Immature natural killer cell (primary cell): ENCODE data around the gene RNF144B. TPM values are rescaled to one million over a fixed set of nuclear protein-coding genes. Genes with fewer than 3 reads are reported as not detected.
"Not testable (repeated sequence)": the region's sequence is repeated elsewhere in the genome, so short reads cannot be mapped to it uniquely, and the experiment has no call there.

Experiments used
- DNase-seq, 3 donors: peaks; one replicate each; pipeline ENCODE4 v3.0.0; 2022; ENCODE audit warnings: mixed read lengths in 1 of 3
- H3K27ac Mint-ChIP-seq, 6 donors: one replicate each; pipeline ENCODE4 v1.8.0; 2020; ENCODE audit warnings: mixed read lengths in 6 of 6, mild to moderate bottlenecking in 5 of 6, inconsistent platforms in 4 of 6, moderate library complexity in 3 of 6
- H3K27me3 Mint-ChIP-seq, 3 donors: one replicate each; pipeline ENCODE4 v1.8.0; 2020 to 2021; ENCODE audit warnings: low read depth in 3 of 3, mild to moderate bottlenecking in 3 of 3, mixed read lengths in 3 of 3, moderate library complexity in 3 of 3, inconsistent platforms in 1 of 3
- H3K36me3 Mint-ChIP-seq, 3 donors: one replicate each; pipeline ENCODE4 v1.8.0; 2020; ENCODE audit warnings: mixed read lengths in 3 of 3, inconsistent platforms in 2 of 3, mild to moderate bottlenecking in 2 of 3
- H3K4me1 Mint-ChIP-seq, 2 donors: one replicate each; pipeline ENCODE4 v1.8.0; 2020; ENCODE audit warnings: inconsistent platforms in 2 of 2, mild to moderate bottlenecking in 2 of 2, mixed read lengths in 2 of 2, moderate library complexity in 1 of 2
- H3K4me3 Mint-ChIP-seq, 5 donors: one replicate each; pipeline ENCODE4 v1.8.0; 2020; ENCODE audit warnings: mild to moderate bottlenecking in 5 of 5, mixed read lengths in 5 of 5, inconsistent platforms in 3 of 5, moderate library complexity in 3 of 5
- H3K9me3 Mint-ChIP-seq, 6 donors: one replicate each; pipeline ENCODE4 v1.8.0; 2020; ENCODE audit warnings: mild to moderate bottlenecking in 6 of 6, mixed read lengths in 6 of 6, inconsistent platforms in 4 of 6, moderate library complexity in 3 of 6
- polyA plus RNA-seq, 3 donors: library from polyadenylated mRNA; unstranded; fragments of 300-500 nt; fragmentation: Illumina TruSeq; gene quantifications; one replicate each; pipeline ENCODE4 v1.2.3, GENCODE V29; 2021

The RNF144B gene
- polyA plus RNA-seq, 3 donors from 2014 or later, result 0.35 to 2.4 (median 1.1) TPM

DNA sequence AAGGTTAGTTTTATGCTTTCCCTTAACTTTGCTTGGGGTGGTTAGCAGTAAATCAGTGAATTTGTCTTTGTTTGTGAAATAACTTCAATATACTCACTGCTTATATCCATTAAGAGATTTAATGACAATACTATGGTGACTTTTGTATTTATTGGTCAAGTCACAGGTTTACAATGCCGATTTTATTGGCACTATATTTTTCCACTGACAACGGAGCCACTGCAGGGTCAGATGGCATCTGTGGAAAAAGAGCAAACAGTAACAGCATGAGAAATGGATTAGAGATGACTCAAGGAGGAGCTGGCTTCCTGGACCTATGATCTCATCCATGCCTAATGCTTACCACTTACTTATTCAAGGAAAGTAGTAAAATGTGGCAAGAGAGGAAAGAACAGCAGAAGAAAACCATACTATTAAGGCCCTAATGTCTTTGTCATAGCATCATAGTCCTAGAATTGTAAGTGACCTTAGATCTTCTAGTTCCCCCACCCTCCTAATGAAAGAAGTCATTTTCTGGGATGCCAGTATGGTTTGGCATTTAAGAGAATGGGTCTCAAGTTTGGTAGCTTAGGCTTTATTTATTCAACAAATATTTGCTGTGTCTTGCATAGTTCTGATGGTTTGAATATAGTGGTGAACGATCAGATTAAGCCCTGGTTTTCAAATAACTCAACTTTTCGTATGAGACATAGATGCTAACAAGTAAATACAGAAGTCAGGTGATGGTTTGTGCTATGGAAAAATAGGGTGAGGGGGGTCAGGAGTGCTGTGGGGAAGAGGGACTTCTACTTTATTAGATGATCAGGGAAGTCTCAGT lies 18.5 kb downstream of the RNF144B start:
- DNase-seq, result no peak
- Mint-ChIP-seq H3K4me3 (no peak overlapping the region), H3K4me1 (peaks cover 0 to under 1% of the 10 kb centered on the region in 2 donors), H3K27me3 (peaks cover 0 to 2% (median 1%) of the 10 kb centered on the region in 3 donors), H3K9me3 (peaks cover 0 to 1% (median 0%) of the 10 kb centered on the region in 6 donors), H3K36me3 (peaks cover 0 to 8% (median 0%) of the 10 kb centered on the region in 3 donors), H3K27ac (no peak overlapping the region)

DNA sequence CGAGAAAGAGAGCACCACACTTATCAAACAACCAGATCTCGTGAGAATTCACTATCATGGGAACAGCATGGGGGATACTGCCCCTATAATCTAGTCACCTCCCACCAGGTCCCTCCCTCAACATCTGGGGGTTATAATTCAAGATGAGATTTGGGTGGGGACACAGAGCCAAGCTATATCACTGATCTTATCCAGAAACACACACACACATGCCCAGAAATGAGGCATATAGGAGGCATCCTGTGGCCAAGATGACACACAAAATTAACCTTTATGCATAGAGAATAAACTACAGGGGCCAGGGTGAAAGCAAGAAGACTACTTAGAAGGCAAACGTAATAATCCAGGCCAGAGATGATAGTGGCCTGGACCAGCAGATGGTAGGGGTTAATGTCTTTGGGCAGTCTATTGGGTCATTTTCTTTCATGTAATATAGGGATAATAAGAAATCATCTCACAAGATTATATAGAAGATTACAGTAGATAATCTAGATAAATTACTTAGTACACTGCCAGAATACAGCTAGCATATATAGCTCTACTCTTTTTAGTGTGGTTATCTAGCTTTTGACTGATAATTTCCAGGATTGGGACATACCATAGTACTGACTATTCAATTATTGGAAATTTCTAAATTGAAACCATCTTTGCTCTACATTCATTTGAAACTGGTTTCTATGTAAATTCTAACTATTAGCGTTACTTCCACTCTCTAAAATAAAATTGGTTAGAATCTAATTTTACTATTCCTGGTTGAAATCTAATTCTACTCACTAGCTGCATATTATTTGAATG lies 20.0 kb downstream of the RNF144B start:
- Mint-ChIP-seq H3K9me3 (peaks cover 0 to 1% (median 0%) of the 10 kb centered on the region in 6 donors), H3K4me3 (no peak overlapping the region), H3K4me1 (no peaks in the 10 kb centered on the region), H3K27me3 (peaks cover 0 to 2% (median 1%) of the 10 kb centered on the region in 3 donors), H3K27ac (no peak overlapping the region), H3K36me3 (peaks cover 0 to 8% (median 0%) of the 10 kb centered on the region in 3 donors)
- DNase-seq, result no peak

DNA sequence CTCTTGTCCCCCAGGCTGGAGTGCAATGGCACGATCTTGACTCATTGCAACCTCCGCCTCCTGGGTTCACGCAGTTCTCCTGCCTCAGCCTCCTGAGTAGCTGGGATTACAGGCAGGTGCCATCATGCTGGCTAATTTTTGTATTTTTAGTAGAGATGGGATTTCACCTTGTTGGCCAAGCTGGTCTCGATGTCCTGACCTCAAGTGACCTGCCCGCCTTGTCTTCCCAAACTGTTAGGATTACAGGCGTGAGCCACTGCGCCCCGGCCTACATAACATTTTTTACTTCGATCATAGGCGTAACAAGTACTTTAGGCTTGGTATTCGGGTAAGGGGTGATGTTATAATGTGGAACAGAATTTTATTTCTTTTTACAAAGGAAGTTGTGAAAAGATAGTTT lies 22.5 kb downstream of the RNF144B start:
- H3K36me3 Mint-ChIP-seq, H3K27me3 Mint-ChIP-seq, H3K4me3 Mint-ChIP-seq, H3K4me1 Mint-ChIP-seq, H3K9me3 Mint-ChIP-seq, H3K27ac Mint-ChIP-seq, DNase-seq: not testable (repeated sequence)

DNA sequence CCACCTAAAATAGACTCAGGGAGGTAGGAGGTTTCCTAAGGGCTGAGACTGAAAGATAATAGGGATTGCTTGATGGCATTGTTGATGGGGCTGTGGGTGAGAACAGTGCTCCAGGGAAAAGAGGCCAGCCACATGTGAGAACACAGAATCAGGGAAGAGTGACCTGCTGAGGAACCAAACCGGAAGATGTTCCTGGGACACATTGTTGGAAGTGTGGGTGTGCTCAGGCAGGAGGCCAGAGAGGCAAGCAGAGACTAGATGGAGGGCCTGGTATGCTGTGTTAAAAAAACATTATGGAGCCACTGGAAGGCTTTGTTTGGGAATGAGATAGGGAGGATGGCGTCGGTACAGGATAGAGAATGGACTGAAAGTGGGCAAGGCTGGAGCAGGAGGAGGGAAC lies 23.3 kb downstream of the RNF144B start:
- H3K27ac Mint-ChIP-seq, result no peak overlapping the region
- H3K27me3 Mint-ChIP-seq, result peaks cover 0 to 2% (median 1%) of the 10 kb centered on the region in 3 donors
- no peak overlapping the region for H3K4me3 Mint-ChIP-seq
- peaks cover 0 to 1% (median 0%) of the 10 kb centered on the region in 6 donors for H3K9me3 Mint-ChIP-seq
- no peak for DNase-seq
- H3K4me1 Mint-ChIP-seq, result no peaks in the 10 kb centered on the region
- peaks cover 0 to 3% (median under 1%) of the 10 kb centered on the region in 3 donors for H3K36me3 Mint-ChIP-seq

DNA sequence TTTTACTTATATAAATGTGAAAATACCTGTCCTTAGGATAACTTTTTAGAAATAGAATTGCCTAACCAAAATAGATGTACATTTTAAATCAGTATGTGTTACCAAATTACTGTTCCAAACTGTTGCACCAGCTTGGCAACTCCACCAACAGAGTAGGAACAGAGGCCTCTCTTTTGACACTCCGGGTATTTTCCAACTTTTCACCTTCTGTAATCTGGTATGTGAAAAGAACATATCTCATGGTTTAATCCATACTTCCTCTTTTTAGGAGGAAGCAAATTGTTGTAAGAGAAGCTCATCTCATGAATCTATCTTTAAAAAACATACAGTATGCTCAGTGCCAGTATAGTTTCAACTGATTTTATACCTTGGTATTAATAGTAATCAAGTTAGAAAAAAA lies 24.9 kb downstream of the RNF144B start:
- Mint-ChIP-seq H3K36me3 (peaks cover 0 to 5% (median 0%) of the 10 kb centered on the region in 3 donors), H3K4me1 (no peaks in the 10 kb centered on the region), H3K27ac (no peak overlapping the region), H3K9me3 (peaks cover 0 to 3% (median 0%) of the 10 kb centered on the region in 6 donors), H3K27me3 (peaks cover 0 to 3% (median 2%) of the 10 kb centered on the region in 3 donors), H3K4me3 (no peak overlapping the region)
- no peak for DNase-seq

DNA sequence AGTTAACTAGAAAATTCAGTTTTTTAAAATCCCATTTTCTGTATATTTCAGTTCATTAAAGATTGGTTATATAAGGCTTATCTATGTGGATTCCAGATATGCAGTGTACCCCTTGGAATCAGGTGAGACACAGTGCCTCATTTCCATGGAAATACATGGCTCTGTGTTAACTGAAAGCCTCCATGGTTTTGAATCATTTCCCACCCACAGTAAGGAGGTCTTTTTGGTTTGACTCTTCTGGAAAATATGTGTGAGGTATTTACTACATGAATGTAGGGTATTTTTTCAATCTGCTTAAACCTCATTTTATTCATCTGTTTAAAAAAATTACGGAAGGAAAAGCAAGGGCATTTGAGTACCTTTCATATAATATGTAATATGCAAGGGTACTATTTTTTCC lies 25.5 kb downstream of the RNF144B start:
- no peak overlapping the region for H3K4me3 Mint-ChIP-seq
- no peak overlapping the region for H3K27ac Mint-ChIP-seq
- no peaks in the 10 kb centered on the region for H3K4me1 Mint-ChIP-seq
- peaks cover 0 to 3% (median 2%) of the 10 kb centered on the region in 3 donors for H3K27me3 Mint-ChIP-seq
- peaks cover 0 to 5% (median 0%) of the 10 kb centered on the region in 3 donors for H3K36me3 Mint-ChIP-seq
- peaks cover 0 to 3% (median 0%) of the 10 kb centered on the region in 6 donors for H3K9me3 Mint-ChIP-seq
- DNase-seq, result no peak

DNA sequence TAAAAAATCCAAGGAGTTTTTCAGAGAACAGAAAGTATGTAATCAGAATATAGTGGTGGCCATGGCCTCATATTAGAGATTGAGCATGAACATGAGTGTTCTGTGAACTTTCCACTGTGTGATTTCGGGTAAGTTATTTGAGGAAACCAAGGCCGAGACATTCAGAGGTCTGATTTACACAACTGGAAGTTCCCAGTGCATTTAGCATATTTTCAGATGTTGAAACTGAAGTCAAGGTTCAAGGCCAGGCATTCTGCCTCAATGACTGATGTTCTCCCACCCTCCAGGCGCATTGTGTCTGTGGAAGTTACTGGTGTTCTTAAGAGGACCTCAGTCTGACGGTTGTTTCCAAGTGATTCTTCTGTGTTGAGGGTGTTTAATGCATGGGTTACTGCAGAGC lies 26.2 kb downstream of the RNF144B start:
- Mint-ChIP-seq H3K36me3 (peaks cover 0 to 5% (median 0%) of the 10 kb centered on the region in 3 donors), H3K27ac (no peak overlapping the region), H3K27me3 (peaks cover 0 to 3% (median 2%) of the 10 kb centered on the region in 3 donors), H3K9me3 (peaks cover 0 to 3% (median 0%) of the 10 kb centered on the region in 6 donors), H3K4me1 (no peaks in the 10 kb centered on the region), H3K4me3 (no peak overlapping the region)
- no peak for DNase-seq

DNA sequence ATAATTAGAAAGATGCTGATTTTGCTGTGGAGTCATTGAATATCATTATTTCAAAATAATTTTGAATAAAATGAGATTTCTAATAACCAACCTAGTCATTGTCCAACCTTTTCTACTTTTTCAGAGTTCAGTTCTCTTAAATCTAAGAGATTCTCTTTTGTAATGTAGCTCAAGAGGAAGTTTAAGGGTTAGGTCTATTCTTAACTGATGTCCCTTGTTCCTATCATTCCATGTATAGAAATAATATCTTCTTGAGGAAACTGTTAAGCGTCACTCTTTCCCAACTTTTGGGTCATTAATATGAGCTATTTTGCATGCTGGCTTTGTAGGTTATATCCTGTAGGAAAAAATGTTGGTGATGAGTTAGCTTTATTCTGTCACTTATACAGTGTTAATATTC lies 27.0 kb downstream of the RNF144B start:
- H3K27ac Mint-ChIP-seq, result no peak overlapping the region
- peaks cover 0 to 5% (median 3%) of the 10 kb centered on the region in 3 donors for H3K27me3 Mint-ChIP-seq
- peaks cover 0 to 3% (median 0%) of the 10 kb centered on the region in 6 donors for H3K9me3 Mint-ChIP-seq
- no peak for DNase-seq
- peaks cover 0 to 5% (median 0%) of the 10 kb centered on the region in 3 donors for H3K36me3 Mint-ChIP-seq
- H3K4me1 Mint-ChIP-seq, result no peaks in the 10 kb centered on the region
- no peak overlapping the region for H3K4me3 Mint-ChIP-seq

DNA sequence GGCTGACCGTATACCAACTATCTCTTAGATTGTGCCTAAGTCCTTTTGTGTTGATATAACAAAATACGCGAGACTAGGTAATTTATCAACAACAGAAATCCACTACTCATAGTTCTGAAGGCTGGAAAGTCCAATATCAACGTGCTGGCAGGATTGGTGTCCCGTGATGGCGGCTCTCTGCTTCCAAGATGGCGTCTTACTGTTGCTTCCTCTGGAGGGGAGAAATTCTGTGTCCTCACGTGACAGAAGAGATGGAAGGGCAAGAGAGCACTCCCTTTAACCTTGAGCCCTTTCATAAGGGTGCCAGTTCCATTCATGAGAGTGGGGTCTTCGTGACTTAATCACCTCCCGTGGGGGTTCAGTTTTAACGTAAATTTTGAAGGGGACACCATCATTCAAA lies 28.1 kb downstream of the RNF144B start:
- H3K4me1 Mint-ChIP-seq, result no peaks in the 10 kb centered on the region
- H3K36me3 Mint-ChIP-seq, result peaks cover 0 to 5% (median 0%) of the 10 kb centered on the region in 3 donors
- H3K9me3 Mint-ChIP-seq, result peaks cover 0 to 3% (median 0%) of the 10 kb centered on the region in 6 donors
- peaks cover 0 to 11% (median 2%) of the 10 kb centered on the region in 3 donors for H3K27me3 Mint-ChIP-seq
- DNase-seq, result no peak
- H3K27ac Mint-ChIP-seq, result no peak overlapping the region
- H3K4me3 Mint-ChIP-seq, result no peak overlapping the region

DNA sequence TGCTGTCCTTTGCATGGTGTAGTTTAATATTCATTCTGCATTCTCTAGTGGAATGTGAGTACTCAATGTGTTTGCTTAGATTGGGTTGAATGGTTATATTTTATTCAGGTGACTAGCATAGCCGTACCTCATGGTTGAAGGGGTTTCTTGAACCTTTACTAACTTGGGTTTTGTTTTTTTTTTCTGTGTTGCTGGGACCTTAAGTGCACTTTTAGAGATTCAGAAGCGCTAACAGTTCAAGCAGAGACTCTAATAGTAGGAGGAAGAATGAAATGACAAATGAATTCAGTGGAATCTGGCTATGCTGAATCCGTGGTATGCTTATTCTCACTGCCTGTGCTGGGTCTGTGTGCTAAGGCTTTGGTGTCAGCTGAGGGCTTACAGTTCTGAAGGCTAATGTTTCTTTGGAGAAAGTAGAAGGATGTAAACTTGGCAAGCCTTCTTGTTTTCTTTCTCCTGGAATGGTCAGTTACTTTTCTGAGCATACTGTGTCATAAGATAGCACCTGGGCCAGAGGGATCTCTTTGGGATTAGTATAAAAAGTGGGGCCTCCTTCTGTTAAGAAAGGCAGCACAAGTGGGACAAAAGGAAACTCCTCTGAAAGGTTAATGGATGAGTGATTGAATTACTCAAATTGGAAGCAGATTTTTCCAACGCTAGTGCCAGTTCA lies 28.7 kb downstream of the RNF144B start:
- H3K9me3 Mint-ChIP-seq, result peaks cover 0 to 3% (median 0%) of the 10 kb centered on the region in 6 donors
- DNase-seq, result no peak
- H3K36me3 Mint-ChIP-seq, result peaks cover 0 to 5% (median 0%) of the 10 kb centered on the region in 3 donors
- peaks cover 0 to 11% (median 2%) of the 10 kb centered on the region in 3 donors for H3K27me3 Mint-ChIP-seq
- H3K27ac Mint-ChIP-seq, result no peak overlapping the region
- no peaks in the 10 kb centered on the region for H3K4me1 Mint-ChIP-seq
- H3K4me3 Mint-ChIP-seq, result no peak overlapping the region

DNA sequence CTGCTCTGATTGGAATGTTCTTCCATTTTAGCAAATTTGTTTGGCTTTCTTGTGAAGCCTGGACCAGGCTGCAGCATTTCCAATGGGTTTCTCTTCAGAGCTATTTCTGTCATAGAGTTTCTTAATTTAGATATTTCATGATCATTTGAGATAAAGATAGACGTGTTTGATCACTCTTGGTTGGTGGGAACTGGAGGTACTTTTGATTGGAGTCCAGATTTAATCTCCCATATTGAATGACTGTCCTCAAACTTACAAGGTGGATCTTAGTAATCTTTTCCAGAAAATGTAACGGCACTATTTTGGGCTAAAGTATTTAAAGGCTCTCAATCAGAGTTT lies 29.2 kb downstream of the RNF144B start:
- H3K27me3 Mint-ChIP-seq, result peaks cover 0 to 11% (median 2%) of the 10 kb centered on the region in 3 donors
- H3K4me3 Mint-ChIP-seq, result no peak overlapping the region
- H3K36me3 Mint-ChIP-seq, result peaks cover 0 to 5% (median 0%) of the 10 kb centered on the region in 3 donors
- H3K9me3 Mint-ChIP-seq, result peaks cover 0 to 3% (median 0%) of the 10 kb centered on the region in 6 donors
- no peaks in the 10 kb centered on the region for H3K4me1 Mint-ChIP-seq
- no peak overlapping the region for H3K27ac Mint-ChIP-seq
- no peak for DNase-seq

DNA sequence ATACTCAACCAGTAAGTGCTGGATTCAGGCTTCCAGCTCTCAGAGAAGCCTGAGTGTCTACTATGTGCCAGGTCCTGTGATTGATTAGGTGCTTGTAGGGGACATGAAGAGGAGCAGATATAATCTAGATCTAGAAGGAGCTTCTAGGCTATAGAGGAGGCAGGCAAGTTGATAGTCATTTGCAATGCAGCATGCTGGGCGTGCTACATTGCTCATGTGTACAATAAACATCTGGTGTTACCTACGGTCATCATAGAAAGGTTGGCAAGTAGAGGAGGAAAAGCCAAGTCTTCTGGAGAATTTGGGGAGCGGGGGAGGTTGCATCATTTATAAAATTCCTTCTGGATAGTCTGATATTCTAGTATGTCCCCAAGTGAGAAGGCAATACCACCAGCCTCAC lies 33.2 kb downstream of the RNF144B start:
- no peak overlapping the region for H3K27ac Mint-ChIP-seq
- no peaks in the 10 kb centered on the region for H3K4me1 Mint-ChIP-seq
- H3K4me3 Mint-ChIP-seq, result no peak overlapping the region
- peaks cover 0 to 11% (median 6%) of the 10 kb centered on the region in 3 donors for H3K27me3 Mint-ChIP-seq
- H3K36me3 Mint-ChIP-seq, result peaks cover 0 to 5% (median 0%) of the 10 kb centered on the region in 3 donors
- H3K9me3 Mint-ChIP-seq, result peaks cover 0 to 3% (median 0%) of the 10 kb centered on the region in 6 donors
- DNase-seq, result no peak

DNA sequence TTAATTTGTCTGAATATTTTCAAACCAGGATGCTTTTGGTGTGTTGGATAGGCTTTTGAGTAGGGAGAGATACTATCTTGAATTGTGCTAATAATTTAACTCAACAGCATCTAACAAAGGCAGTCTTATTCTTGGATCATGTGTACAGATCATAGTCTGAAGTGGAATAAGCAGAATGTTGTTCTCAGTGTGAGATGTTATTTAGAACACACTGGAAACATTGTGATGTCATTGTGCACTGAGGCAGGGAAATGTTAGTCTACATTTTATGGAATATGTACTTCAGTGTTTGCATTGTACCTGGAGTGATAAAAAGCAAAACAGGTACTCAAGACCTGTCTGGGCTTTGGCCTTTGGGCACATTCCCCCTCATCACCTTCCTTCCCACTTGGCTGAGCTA lies 35.0 kb downstream of the RNF144B start:
- DNase-seq, result no peak
- Mint-ChIP-seq H3K27ac (no peak overlapping the region), H3K4me3 (no peak overlapping the region), H3K27me3 (peaks cover 0 to 11% (median 5%) of the 10 kb centered on the region in 3 donors), H3K36me3 (no peaks in the 10 kb centered on the region), H3K4me1 (no peaks in the 10 kb centered on the region), H3K9me3 (no peaks in the 10 kb centered on the region)
